GM12878 (cell line): ENCODE measurements around the gene AMBRA1. TPM values are rescaled to one million over a fixed set of nuclear protein-coding genes. Genes with fewer than 3 reads are reported as not detected.
"Not testable (repeated sequence)": the region's sequence is repeated elsewhere in the genome, so short reads cannot be mapped to it uniquely, and the experiment has no call there.

Experiments
- ATAC-seq: fragments of 200-7000 bp; cut with Tn5 transposase; 3 replicates; pipeline ENCODE4 v1.9.1; 2020; ENCODE audit warnings: mild to moderate bottlenecking, moderate library complexity
- BruUV-seq: library from RNA; stranded (reverse); fragments of 400-500 nt; replicated peaks from 2 replicates; lab custom pipeline; 2021; lab: Mats Ljungman, UMichigan
- CTCF ChIA-PET: fragments of 300-600 bp; sonication (Branson Sonifier 250); formaldehyde crosslinking; extraction: SDS; loops from one replicate; lab custom pipeline; 2021; ENCODE audit warnings: inconsistent platforms; lab: Yijun Ruan, JAX
- POLR2A ChIA-PET: fragments of 350-600 bp; formaldehyde crosslinking; extraction: SDS; loops from one replicate; lab custom pipeline; 2021; ENCODE audit warnings: inconsistent platforms; lab: Charles Lee
- RAD21 ChIA-PET: fragments of 300-600 bp; sonication (Branson Sonifier 250); formaldehyde crosslinking; loops from one replicate; lab custom pipeline; 2023; ENCODE audit warnings: antibody characterized with exemption; ENCODE audit not compliant: unreplicated experiment; lab: Charles Lee
- SMC1A ChIA-PET: fragments of 300-600 bp; sonication (Branson Sonifier 250); formaldehyde crosslinking; loops from one replicate; lab custom pipeline; 2023; ENCODE audit not compliant: unreplicated experiment, uncharacterized antibody; lab: Charles Lee
- DNase-seq: peaks from one replicate; pipeline ENCODE4 v3.0.0-alpha.2; 2011; ENCODE audit warnings: low read depth, low spot score
- FAIRE-seq: peaks from 3 replicates; lab custom pipeline; 2011; peaks lifted over from hg19 to GRCh38; lab: Jason Lieb, UNC
- H2AFZ ChIP-seq: 2 replicates; pipeline ENCODE4 v1.6.0; 2011; ENCODE audit warnings: low read depth, low read length, control low read depth; ENCODE audit not compliant: control insufficient read depth
- H3K27ac ChIP-seq: 2 replicates; pipeline ENCODE4 v1.5.1; 2011; ENCODE audit warnings: control low read depth; ENCODE audit not compliant: control insufficient read depth, insufficient read depth
- H3K27me3 ChIP-seq, 2 experiments: replicated peaks in 1 of 2; 2 replicates each; pipeline versions ENCODE4 v1.6.0 to v1.6.1; 2011; ENCODE audit warnings: low read length in 1 of 2; ENCODE audit not compliant: control insufficient read depth in 2 of 2, insufficient read depth in 2 of 2
- H3K36me3 ChIP-seq, 2 experiments: 2 replicates each; pipeline ENCODE4 v1.5.1; 2011; ENCODE audit warnings: low read length in 1 of 2; ENCODE audit not compliant: control insufficient read depth in 2 of 2, insufficient read depth in 2 of 2
- H3K4me1 ChIP-seq: 2 replicates; pipeline ENCODE4 v1.6.1; 2011; ENCODE audit warnings: mild to moderate bottlenecking, low read length, moderate library complexity, mixed read lengths; ENCODE audit not compliant: control insufficient read depth, insufficient read depth
- H3K4me2 ChIP-seq: 2 replicates; pipeline ENCODE4 v1.6.0; 2011; ENCODE audit warnings: control low read depth; ENCODE audit not compliant: control insufficient read depth, insufficient read depth
- H3K4me3 ChIP-seq: fragments of 200-600 bp; sonication (generic); 2 replicates; pipeline ENCODE4 v1.5.1; 2016
- H3K79me2 ChIP-seq: 2 replicates; pipeline ENCODE4 v1.6.0; 2011; ENCODE audit warnings: low read length; ENCODE audit not compliant: control insufficient read depth, insufficient read depth
- H3K9ac ChIP-seq: 2 replicates; pipeline ENCODE4 v1.8.0; 2011; ENCODE audit warnings: low read length, control low read depth, mixed read lengths; ENCODE audit not compliant: control insufficient read depth, insufficient read depth
- H3K9me3 ChIP-seq: replicated peaks from 3 replicates; pipeline ENCODE4 v1.5.1; 2011; ENCODE audit warnings: mild to moderate bottlenecking, low read length; ENCODE audit not compliant: control insufficient read depth, insufficient read depth
- H4K20me1 ChIP-seq: 2 replicates; pipeline ENCODE4 v1.6.0; 2011; ENCODE audit not compliant: control insufficient read depth, insufficient read depth
- BMI1 ChIP-seq: fragments of 450-650 bp; IDR thresholded peaks from 2 replicates; pipeline ENCODE4 v1.6.1; 2016; ENCODE audit warnings: mild to moderate bottlenecking, moderate library complexity, borderline replicate concordance
- BRCA1 ChIP-seq: IDR thresholded peaks from 2 replicates; pipeline ENCODE4 v1.6.1; 2011; ENCODE audit warnings: low read depth, low read length, improper control_type of control experiment
- CHD2 ChIP-seq: IDR thresholded peaks from 2 replicates; pipeline ENCODE4 v1.6.1; 2011; ENCODE audit warnings: low read depth, low read length, improper control_type of control experiment, borderline replicate concordance
- ESRRA ChIP-seq: IDR thresholded peaks from 2 replicates; pipeline ENCODE4 v1.6.1; 2012; ENCODE audit warnings: mild to moderate bottlenecking, low read length, improper control_type of control experiment
- HCFC1 ChIP-seq: fragments of 150-350 bp; IDR thresholded peaks from 2 replicates; pipeline ENCODE4 v1.6.1; 2014; ENCODE audit warnings: low read length
- MEF2A ChIP-seq: IDR thresholded peaks from 2 replicates; pipeline ENCODE4 v1.6.1; 2011; ENCODE audit warnings: low read depth, mild to moderate bottlenecking, low read length, moderate library complexity; ENCODE audit not compliant: insufficient read depth
- NBN ChIP-seq: fragments of 450-650 bp; IDR thresholded peaks from 2 replicates; pipeline ENCODE4 v1.6.1; 2016
- NFXL1 ChIP-seq: fragments of 450-650 bp; IDR thresholded peaks from 2 replicates; pipeline ENCODE4 v1.6.1; 2017; ENCODE audit warnings: antibody characterized with exemption, mild to moderate bottlenecking, borderline replicate concordance
- ZNF274 ChIP-seq: IDR thresholded peaks from one replicate; pipeline ENCODE4 v1.8.0; 2011; ENCODE audit not compliant: insufficient read length, insufficient read depth
- WGBS: methylation state at CpG from one replicate; pipeline ENCODE4 v1.1.6; 2016; ENCODE audit warnings: low lambda C conversion rate; ENCODE audit not compliant: insufficient replicate concordance, insufficient coverage; ENCODE audit errors: missing lambda C conversion rate; 5-methylcytosine and 5-hydroxymethylcytosine counted together
- in situ Hi-C: fragments of 300-500 bp; cut with MboI; formaldehyde crosslinking; loops from 9 replicates; pipeline ENCODE4 v1.14.3; 2018; ENCODE audit warnings: mixed read lengths
- intact Hi-C: fragments of 100-400 bp; cut with micrococcal nuclease; formaldehyde crosslinking; loops from one replicate; pipeline ENCODE4 v1.14.2; 2022; ENCODE audit not compliant: unreplicated experiment
- polyA plus RNA-seq, 11 experiments: library from polyadenylated mRNA; depleted of rRNA in 4 of 11; unstranded in 6 of 11; stranded (reverse) in 5 of 11; fragments of >200 nt; fragmentation: Nextera tagmentation in 4 of 11; fragmentation: Illumina TruSeq in 1 of 11; extraction: Ambion mirVana in 4 of 11; extraction: Trizol in 1 of 11; gene quantifications; 1 replicate in 1 of 11; 2 replicates in 10 of 11; pipeline versions ENCODE4 v1.2.1 to v1.2.3, GENCODE V29; 2011 to 2016; ENCODE audit warnings: inconsistent platforms in 2 of 11, missing spikeins in 2 of 11, low read depth in 1 of 11
- total RNA-seq, 4 experiments: library from RNA; depleted of rRNA in 3 of 4; stranded (reverse); fragments of >200 nt in 3 of 4; fragmentation: Illumina TruSeq in 1 of 4; extraction: Trizol in 1 of 4; gene quantifications; 2 replicates each; pipeline versions ENCODE4 v1.2.1 to v1.2.3, GENCODE V29; 2013 to 2021
- TF ChIP-seq, protein P1 (sequence below): fragments of 450-650 bp; IDR thresholded peaks from 2 replicates; pipeline ENCODE4 v1.6.1; 2017; ENCODE audit warnings: mild to moderate bottlenecking

The AMBRA1 gene
- total and polyA plus RNA-seq, 10 of the 15 experiments (the other 5 are each of a cell fraction or from before 2014, with no cell fraction given) = 0.57 to 34.3 (median 13.7) TPM

GRCh38 chr11:46588915-46589314, 4.9 kb downstream of the AMBRA1 start:
- Histone ChIP-seq H3K36me3 (no peaks in the 10 kb centered on the region; a peak in 1 of 4 replicates), H3K9ac (no peak overlapping the region), H3K4me1 (no peaks in the 10 kb centered on the region), H3K4me2 (peak overlapping the region; percentile 26; the same call in 1 of the 2 replicates), H2AFZ (no peak overlapping the region), H3K4me3 (no peak overlapping the region), H3K27ac (no peak overlapping the region), H3K27me3 (no peaks in the 10 kb centered on the region), H3K9me3 (no peaks in the 10 kb centered on the region; the same call in 2 of the 3 replicates), H3K79me2 (peaks cover 66% of the 10 kb centered on the region), H4K20me1 (no peaks in the 10 kb centered on the region)
- in situ Hi-C loops (no loop called here), intact Hi-C loops (no loop called here)
- RAD21 ChIA-PET = interaction anchor here (0.6 to 0.9 kb wide), 2 partner anchors 112 to 165 kb away, joined by 3 to 4 read pairs; no protein-coding TSS in a partner anchor
- CTCF ChIA-PET = interaction anchor here (1.0 kb wide), 1 partner anchor 152 kb away, joined by 3 read pairs; no protein-coding TSS in a partner anchor
- FAIRE-seq (no peak), ATAC-seq (no peak), DNase-seq (no peak)
- POLR2A ChIA-PET = interaction anchor here (0.6 to 3.3 kb wide), 2 partner anchors 14 to 200 kb away, joined by 3 to 10 read pairs; no protein-coding TSS in a partner anchor
- SMC1A ChIA-PET = interaction anchor here (2.2 kb wide), 1 partner anchor 19 kb away, joined by 8 read pairs; no protein-coding TSS in a partner anchor
- TF ChIP-seq MEF2A = no peak
- TF ChIP-seq CHD2 = no peak
- no peak for TF ChIP-seq BRCA1
- no peak for TF ChIP-seq ESRRA
- no TSS peak for BruUV-seq

- Histone ChIP-seq H3K4me1 (no peaks in the 10 kb centered on the region), H4K20me1 (no peaks in the 10 kb centered on the region), H3K36me3 (no peaks in the 10 kb centered on the region; a peak in 1 of 4 replicates), H3K79me2 (peaks cover 59% of the 10 kb centered on the region), H3K9ac (no peak overlapping the region), H3K4me3 (no peak overlapping the region), H3K27ac (no peak overlapping the region), H3K9me3 (no peaks in the 10 kb centered on the region; the same call in 2 of the 3 replicates), H3K4me2 (no peak overlapping the region)
- ChIA-PET CTCF (no interaction called here), RAD21 (no interaction called here)
- intact Hi-C loops = no loop called here
- no TSS peak for BruUV-seq
- ATAC-seq (no peak), DNase-seq (no peak)
- WGBS = 88% methylated on average over 5 of the region's 5 CpGs
- TF ChIP-seq BMI1 = no peak
- TF ChIP-seq NFXL1 = no peak
- TF ChIP-seq, protein P1, sequence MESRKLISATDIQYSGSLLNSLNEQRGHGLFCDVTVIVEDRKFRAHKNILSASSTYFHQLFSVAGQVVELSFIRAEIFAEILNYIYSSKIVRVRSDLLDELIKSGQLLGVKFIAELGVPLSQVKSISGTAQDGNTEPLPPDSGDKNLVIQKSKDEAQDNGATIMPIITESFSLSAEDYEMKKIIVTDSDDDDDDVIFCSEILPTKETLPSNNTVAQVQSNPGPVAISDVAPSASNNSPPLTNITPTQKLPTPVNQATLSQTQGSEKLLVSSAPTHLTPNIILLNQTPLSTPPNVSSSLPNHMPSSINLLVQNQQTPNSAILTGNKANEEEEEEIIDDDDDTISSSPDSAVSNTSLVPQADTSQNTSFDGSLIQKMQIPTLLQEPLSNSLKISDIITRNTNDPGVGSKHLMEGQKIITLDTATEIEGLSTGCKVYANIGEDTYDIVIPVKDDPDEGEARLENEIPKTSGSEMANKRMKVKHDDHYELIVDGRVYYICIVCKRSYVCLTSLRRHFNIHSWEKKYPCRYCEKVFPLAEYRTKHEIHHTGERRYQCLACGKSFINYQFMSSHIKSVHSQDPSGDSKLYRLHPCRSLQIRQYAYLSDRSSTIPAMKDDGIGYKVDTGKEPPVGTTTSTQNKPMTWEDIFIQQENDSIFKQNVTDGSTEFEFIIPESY = no peak
- no peak for TF ChIP-seq HCFC1
- TF ChIP-seq ZNF274 = no peak
- TF ChIP-seq NBN = no peak
- TF ChIP-seq, all 136 proteins: peak for 0
- in situ Hi-C loops = no loop called here
- ChIA-PET SMC1A (interaction anchor here (1.4 kb wide), 1 partner anchor 16 kb away, joined by 3 read pairs; no protein-coding TSS in a partner anchor), POLR2A (interaction anchor here (3.3 kb wide), 1 partner anchor 13 kb away, joined by 10 read pairs; no protein-coding TSS in a partner anchor)
- H3K27me3 ChIP-seq = no peaks in the 10 kb centered on the region
- FAIRE-seq = no peak
- no peak overlapping the region for H2AFZ ChIP-seq
Measured at GRCh38 chr11:46588131-46588530, 5.7 kb downstream of the AMBRA1 start.

DNA sequence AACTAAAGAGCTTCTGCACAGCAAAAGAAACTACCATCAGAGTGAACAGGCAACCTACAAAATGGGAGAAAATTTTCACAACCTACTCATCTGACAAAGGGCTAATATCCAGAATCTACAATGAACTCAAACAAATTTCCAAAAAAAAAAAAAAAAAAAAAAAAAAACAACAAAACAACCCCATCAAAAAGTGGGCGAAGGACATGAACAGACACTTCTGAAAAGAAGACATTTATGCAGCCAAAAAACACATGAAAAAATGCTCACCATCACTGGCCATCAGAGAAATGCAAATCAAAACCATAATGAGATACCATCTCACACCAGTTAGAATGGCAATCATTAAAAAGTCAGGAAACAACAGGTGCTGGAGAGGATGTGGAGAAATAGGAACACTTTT, 10.3 kb downstream of the AMBRA1 start:
- H3K27me3 ChIP-seq, H2AFZ ChIP-seq, H3K4me1 ChIP-seq, RAD21 ChIA-PET, CTCF ChIA-PET, H3K27ac ChIP-seq, H3K9me3 ChIP-seq, H3K4me3 ChIP-seq, FAIRE-seq, H3K9ac ChIP-seq, in situ Hi-C loops, DNase-seq, intact Hi-C loops, ATAC-seq, H3K36me3 ChIP-seq, SMC1A ChIA-PET, H4K20me1 ChIP-seq, POLR2A ChIA-PET, BruUV-seq, H3K4me2 ChIP-seq: not testable (repeated sequence)
- 100% methylated on average over 1 of the region's 1 CpG for WGBS
- peaks cover 41% of the 10 kb centered on the region for H3K79me2 ChIP-seq
